Measurements from ENCODE around the gene SDK1.

The SDK1 gene

GRCh38 chr7:4169455-4169854, 868.4 kb downstream of the SDK1 start:
- H3K4me3 ChIP-seq (ENCODE audit: low read depth, low read length), result no peak overlapping the region
- H3K9me3 ChIP-seq (ENCODE audit: control insufficient read depth, insufficient read depth, low read depth, low read length), result no peaks in the 10 kb centered on the region
- H3K27ac ChIP-seq (ENCODE audit: extremely low read depth, low read depth, low read length), result no peak overlapping the region
- no peaks in the 10 kb centered on the region for H3K4me1 ChIP-seq (ENCODE audit: control insufficient read depth, insufficient read depth, low read length)
- POLR2A ChIA-PET, result no interaction called here
- CTCF ChIA-PET, result no interaction called here
- TF ChIP-seq ZNF266 (tag by site-specific recombination; IDR thresholded peaks at IDR 0.05; ENCODE audit: low read depth) (no peak), TCF7L2 (IDR thresholded peaks at IDR 0.05; ENCODE audit: borderline replicate concordance, low read depth, low read length) (no peak), ZNF155 (tag by site-specific recombination; IDR thresholded peaks at IDR 0.05) (no peak), SCRT1 (tag by site-specific recombination; IDR thresholded peaks at IDR 0.05; ENCODE audit: borderline replicate concordance) (no peak), ZBTB20 (tag by site-specific recombination; IDR thresholded peaks at IDR 0.05) (no peak)
- TF ChIP-seq, protein P1, sequence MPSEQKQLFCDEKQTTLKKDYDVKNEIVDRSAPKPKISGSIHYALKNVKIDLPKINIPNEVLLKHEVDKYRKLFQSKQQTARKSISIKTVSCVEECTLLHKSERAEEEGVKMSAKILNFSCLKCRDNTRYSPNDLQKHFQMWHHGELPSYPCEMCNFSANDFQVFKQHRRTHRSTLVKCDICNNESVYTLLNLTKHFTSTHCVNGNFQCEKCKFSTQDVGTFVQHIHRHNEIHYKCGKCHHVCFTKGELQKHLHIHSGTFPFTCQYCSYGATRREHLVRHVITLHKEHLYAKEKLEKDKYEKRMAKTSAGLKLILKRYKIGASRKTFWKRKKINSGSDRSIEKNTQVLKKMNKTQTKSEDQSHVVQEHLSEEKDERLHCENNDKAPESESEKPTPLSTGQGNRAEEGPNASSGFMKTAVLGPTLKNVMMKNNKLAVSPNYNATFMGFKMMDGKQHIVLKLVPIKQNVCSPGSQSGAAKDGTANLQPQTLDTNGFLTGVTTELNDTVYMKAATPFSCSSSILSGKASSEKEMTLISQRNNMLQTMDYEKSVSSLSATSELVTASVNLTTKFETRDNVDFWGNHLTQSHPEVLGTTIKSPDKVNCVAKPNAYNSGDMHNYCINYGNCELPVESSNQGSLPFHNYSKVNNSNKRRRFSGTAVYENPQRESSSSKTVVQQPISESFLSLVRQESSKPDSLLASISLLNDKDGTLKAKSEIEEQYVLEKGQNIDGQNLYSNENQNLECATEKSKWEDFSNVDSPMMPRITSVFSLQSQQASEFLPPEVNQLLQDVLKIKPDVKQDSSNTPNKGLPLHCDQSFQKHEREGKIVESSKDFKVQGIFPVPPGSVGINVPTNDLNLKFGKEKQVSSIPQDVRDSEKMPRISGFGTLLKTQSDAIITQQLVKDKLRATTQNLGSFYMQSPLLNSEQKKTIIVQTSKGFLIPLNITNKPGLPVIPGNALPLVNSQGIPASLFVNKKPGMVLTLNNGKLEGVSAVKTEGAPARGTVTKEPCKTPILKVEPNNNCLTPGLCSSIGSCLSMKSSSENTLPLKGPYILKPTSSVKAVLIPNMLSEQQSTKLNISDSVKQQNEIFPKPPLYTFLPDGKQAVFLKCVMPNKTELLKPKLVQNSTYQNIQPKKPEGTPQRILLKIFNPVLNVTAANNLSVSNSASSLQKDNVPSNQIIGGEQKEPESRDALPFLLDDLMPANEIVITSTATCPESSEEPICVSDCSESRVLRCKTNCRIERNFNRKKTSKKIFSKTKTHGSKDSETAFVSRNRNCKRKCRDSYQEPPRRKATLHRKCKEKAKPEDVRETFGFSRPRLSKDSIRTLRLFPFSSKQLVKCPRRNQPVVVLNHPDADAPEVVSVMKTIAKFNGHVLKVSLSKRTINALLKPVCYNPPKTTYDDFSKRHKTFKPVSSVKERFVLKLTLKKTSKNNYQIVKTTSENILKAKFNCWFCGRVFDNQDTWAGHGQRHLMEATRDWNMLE (tag by site-specific recombination; conservative IDR thresholded peaks at IDR 0.05; ENCODE audit: low read depth), result no peak
- H3K36me3 ChIP-seq (ENCODE audit: control insufficient read depth in 2 of 2, insufficient read depth in 1 of 2, low read length in 2 of 2), result no peaks in the 10 kb centered on the region

DNA sequence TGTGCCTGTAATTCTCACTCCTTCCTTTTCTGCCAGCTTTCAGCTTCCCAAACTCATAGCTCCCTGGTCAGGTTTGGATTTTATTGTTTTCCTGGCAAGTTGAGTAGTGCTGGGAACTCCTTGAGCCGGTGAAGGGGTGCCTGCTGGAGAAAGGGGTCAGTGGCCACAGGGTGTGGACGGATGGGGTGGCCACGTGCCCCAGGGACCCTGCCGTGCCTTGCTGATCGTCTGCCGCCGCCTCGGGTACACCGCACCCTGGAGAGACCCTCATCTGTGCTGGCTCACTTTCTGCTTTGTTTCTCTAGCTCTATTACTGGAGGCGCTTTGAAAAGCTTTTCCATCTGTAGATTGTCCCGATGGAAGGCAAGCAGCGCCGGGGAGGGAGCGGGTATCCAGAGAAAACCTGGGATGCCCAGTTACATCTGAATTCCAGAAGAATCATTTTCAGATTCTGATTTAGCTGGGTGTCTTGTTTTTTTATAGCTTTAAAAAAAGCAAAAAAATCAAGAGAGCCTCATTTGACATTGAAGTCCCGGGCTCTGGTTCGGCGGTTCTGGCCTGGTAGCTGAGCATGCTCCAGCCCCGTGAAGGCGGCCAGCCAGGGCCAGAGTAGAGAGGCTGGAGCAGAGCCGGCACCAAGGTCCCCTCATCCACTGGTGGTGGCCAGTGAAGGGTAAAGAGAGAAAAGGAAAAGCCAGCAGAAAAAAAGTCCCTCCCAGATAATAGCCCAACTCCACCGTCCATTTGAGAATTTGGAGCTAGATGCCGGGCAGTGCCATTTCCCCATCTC, 870.1 kb downstream of the SDK1 start:
- ChIA-PET CTCF (no interaction called here), POLR2A (interaction anchor here (0.6 kb wide), 1 partner anchor 1033 kb away, joined by 8 read pairs; no protein-coding TSS in a partner anchor)
- no peaks in the 10 kb centered on the region for H3K36me3 ChIP-seq (ENCODE audit: control insufficient read depth in 2 of 2, insufficient read depth in 1 of 2, low read length in 2 of 2)
- no peaks in the 10 kb centered on the region for H3K4me1 ChIP-seq (ENCODE audit: control insufficient read depth, insufficient read depth, low read length)
- H3K27ac ChIP-seq (ENCODE audit: extremely low read depth, low read depth, low read length), result no peak overlapping the region
- no peak for TF ChIP-seq ZNF621 (tag by site-specific recombination; IDR thresholded peaks at IDR 0.05)
- TF ChIP-seq ZBTB10 (tag by site-specific recombination; IDR thresholded peaks at IDR 0.05), result no peak
- TF ChIP-seq ZNF24 (tag by site-specific recombination; IDR thresholded peaks at IDR 0.05), result no peak
- TF ChIP-seq ZNF184 (tag by site-specific recombination; IDR thresholded peaks at IDR 0.05), result no peak
- no peak for TF ChIP-seq ZNF555 (tag by site-specific recombination; conservative IDR thresholded peaks at IDR 0.05)
- TF ChIP-seq ZNF239 (tag by site-specific recombination; IDR thresholded peaks at IDR 0.05), result no peak
- TF ChIP-seq, protein P2, sequence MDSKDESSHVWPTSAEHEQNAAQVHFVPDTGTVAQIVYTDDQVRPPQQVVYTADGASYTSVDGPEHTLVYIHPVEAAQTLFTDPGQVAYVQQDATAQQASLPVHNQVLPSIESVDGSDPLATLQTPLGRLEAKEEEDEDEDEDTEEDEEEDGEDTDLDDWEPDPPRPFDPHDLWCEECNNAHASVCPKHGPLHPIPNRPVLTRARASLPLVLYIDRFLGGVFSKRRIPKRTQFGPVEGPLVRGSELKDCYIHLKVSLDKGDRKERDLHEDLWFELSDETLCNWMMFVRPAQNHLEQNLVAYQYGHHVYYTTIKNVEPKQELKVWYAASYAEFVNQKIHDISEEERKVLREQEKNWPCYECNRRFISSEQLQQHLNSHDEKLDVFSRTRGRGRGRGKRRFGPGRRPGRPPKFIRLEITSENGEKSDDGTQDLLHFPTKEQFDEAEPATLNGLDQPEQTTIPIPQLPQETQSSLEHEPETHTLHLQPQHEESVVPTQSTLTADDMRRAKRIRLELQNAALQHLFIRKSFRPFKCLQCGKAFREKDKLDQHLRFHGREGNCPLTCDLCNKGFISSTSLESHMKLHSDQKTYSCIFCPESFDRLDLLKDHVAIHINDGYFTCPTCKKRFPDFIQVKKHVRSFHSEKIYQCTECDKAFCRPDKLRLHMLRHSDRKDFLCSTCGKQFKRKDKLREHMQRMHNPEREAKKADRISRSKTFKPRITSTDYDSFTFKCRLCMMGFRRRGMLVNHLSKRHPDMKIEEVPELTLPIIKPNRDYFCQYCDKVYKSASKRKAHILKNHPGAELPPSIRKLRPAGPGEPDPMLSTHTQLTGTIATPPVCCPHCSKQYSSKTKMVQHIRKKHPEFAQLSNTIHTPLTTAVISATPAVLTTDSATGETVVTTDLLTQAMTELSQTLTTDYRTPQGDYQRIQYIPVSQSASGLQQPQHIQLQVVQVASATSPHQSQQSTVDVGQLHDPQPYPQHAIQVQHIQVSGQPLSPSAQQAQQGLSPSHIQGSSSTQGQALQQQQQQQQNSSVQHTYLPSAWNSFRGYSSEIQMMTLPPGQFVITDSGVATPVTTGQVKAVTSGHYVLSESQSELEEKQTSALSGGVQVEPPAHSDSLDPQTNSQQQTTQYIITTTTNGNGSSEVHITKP (tag by site-specific recombination; IDR thresholded peaks at IDR 0.05), result no peak
- no peak for TF ChIP-seq ZNF341 (tag by site-specific recombination; IDR thresholded peaks at IDR 0.05; ENCODE audit: low read depth)
- TF ChIP-seq, protein P3, sequence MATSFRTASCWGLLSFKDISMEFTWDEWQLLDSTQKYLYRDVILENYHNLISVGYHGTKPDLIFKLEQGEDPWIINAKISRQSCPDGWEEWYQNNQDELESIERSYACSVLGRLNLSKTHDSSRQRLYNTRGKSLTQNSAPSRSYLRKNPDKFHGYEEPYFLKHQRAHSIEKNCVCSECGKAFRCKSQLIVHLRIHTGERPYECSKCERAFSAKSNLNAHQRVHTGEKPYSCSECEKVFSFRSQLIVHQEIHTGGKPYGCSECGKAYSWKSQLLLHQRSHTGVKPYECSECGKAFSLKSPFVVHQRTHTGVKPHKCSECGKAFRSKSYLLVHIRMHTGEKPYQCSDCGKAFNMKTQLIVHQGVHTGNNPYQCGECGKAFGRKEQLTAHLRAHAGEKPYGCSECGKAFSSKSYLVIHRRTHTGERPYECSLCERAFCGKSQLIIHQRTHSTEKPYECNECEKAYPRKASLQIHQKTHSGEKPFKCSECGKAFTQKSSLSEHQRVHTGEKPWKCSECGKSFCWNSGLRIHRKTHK (tag by site-specific recombination; IDR thresholded peaks at IDR 0.05), result no peak
- no peak for TF ChIP-seq ZNF747 (tag by site-specific recombination; IDR thresholded peaks at IDR 0.05)
- TF ChIP-seq OVOL3 (tag by site-specific recombination; IDR thresholded peaks at IDR 0.05), result no peak
- TF ChIP-seq ZNF391 (tag by site-specific recombination; IDR thresholded peaks at IDR 0.05; ENCODE audit: borderline replicate concordance, low read depth), result no peak
- no peak for TF ChIP-seq REPIN1 (tag by site-specific recombination; IDR thresholded peaks at IDR 0.05; ENCODE audit: low read depth)
- no peak for TF ChIP-seq ZNF366 (tag by site-specific recombination; conservative IDR thresholded peaks at IDR 0.05)
- no peaks in the 10 kb centered on the region for H3K9me3 ChIP-seq (ENCODE audit: control insufficient read depth, insufficient read depth, low read depth, low read length)
- H3K4me3 ChIP-seq (ENCODE audit: low read depth, low read length), result no peak overlapping the region

Data from HEK293 (cell line).